Stimulated activated CD4-positive, alpha-beta T cell treated with anti-CD3 and anti-CD28 coated beads, Interleukin-12 subunit alpha, Interleukin-12 subunit beta, amount 100 ng/mL, for 4 hours (primary cell): Measurements from ENCODE around the gene EMC6.
A peak's percentile ranks its signal among the peaks of the same experiment; 100 is the strongest.
"Not testable (repeated sequence)": the region's sequence is repeated elsewhere in the genome, so short reads cannot be mapped to it uniquely, and the experiment has no call there.

Experiments
- DNase-seq: peaks from one replicate; pipeline ENCODE4 v3.0.0-alpha.2; 2020

The EMC6 gene

GRCh38 chr17:3683054-3683511 is 14.5 kb downstream of the EMC6 start:
- DNase-seq, result peak; percentile 47

GRCh38 chr17:3685174-3685573 is 16.6 kb downstream of the EMC6 start:
- no peak for DNase-seq

- DNase-seq, result no peak
Observed at GRCh38 chr17:3688027-3688553, 19.5 kb downstream of the EMC6 start.

GRCh38 chr17:3688852-3689261 is 20.2 kb downstream of the EMC6 start:
- no peak for DNase-seq

- DNase-seq, result no peak
Observed at GRCh38 chr17:3689262-3690093, 20.9 kb downstream of the EMC6 start.

GRCh38 chr17:3690094-3690715 is 21.6 kb downstream of the EMC6 start:
- no peak for DNase-seq

GRCh38 chr17:3691617-3692067 is 23.0 kb downstream of the EMC6 start:
- no peak for DNase-seq

- DNase-seq, result no peak
Observed at GRCh38 chr17:3692346-3692745, 23.7 kb downstream of the EMC6 start.

GRCh38 chr17:3693141-3693540 is 24.5 kb downstream of the EMC6 start:
- no peak for DNase-seq

GRCh38 chr17:3693829-3694231 is 25.2 kb downstream of the EMC6 start:
- no peak for DNase-seq

GRCh38 chr17:3695129-3695722 is 26.6 kb downstream of the EMC6 start:
- no peak for DNase-seq

- DNase-seq, result peak; percentile 44
Observed at GRCh38 chr17:3695723-3696411, 27.3 kb downstream of the EMC6 start, which contains the start of gene P2RX5. TSS of gene P2RX5 (minus strand) at chr17:3696155. CDS start at chr17:3696005, 150 bp downstream.

- DNase-seq, result no peak
Observed at GRCh38 chr17:3697103-3697476, 28.5 kb downstream of the EMC6 start.

GRCh38 chr17:3698139-3698538 is 29.5 kb downstream of the EMC6 start:
- DNase-seq, result no peak

GRCh38 chr17:3699951-3700350 is 31.3 kb downstream of the EMC6 start:
- no peak for DNase-seq

GRCh38 chr17:3702041-3702539 is 33.5 kb downstream of the EMC6 start:
- not testable (repeated sequence) for DNase-seq

- DNase-seq, result no peak
Observed at GRCh38 chr17:3704931-3705717, 36.5 kb downstream of the EMC6 start.

- not testable (repeated sequence) for DNase-seq
Observed at GRCh38 chr17:3705718-3705984, 37.0 kb downstream of the EMC6 start.

GRCh38 chr17:3708366-3708765 is 39.8 kb downstream of the EMC6 start:
- DNase-seq, result no peak

GRCh38 chr17:3710951-3711383 is 42.4 kb downstream of the EMC6 start:
- peak; percentile 46 for DNase-seq

- no peak for DNase-seq
Observed at GRCh38 chr17:3712811-3713463, 44.3 kb downstream of the EMC6 start.
